Lower leg skin (tissue), 3 donors: Measurements from ENCODE around the gene KRT81.

Source experiments
- POLR2A ChIP-seq, 2 donors: fragments of 450-650 bp; IDR thresholded peaks; one replicate each; pipeline ENCODE4 v1.6.1; 2016 to 2017; ENCODE audit warnings: antibody characterized with exemption in 2 of 2, mild to moderate bottlenecking in 1 of 2, moderate library complexity in 1 of 2
- TF ChIP-seq, protein P1 (sequence below), 3 donors: fragments of 450-650 bp; IDR thresholded peaks; one replicate each; pipeline ENCODE4 v1.5.1; 2016; ENCODE audit warnings: antibody characterized with exemption in 3 of 3, mild to moderate bottlenecking in 3 of 3, moderate library complexity in 2 of 3

DNA sequence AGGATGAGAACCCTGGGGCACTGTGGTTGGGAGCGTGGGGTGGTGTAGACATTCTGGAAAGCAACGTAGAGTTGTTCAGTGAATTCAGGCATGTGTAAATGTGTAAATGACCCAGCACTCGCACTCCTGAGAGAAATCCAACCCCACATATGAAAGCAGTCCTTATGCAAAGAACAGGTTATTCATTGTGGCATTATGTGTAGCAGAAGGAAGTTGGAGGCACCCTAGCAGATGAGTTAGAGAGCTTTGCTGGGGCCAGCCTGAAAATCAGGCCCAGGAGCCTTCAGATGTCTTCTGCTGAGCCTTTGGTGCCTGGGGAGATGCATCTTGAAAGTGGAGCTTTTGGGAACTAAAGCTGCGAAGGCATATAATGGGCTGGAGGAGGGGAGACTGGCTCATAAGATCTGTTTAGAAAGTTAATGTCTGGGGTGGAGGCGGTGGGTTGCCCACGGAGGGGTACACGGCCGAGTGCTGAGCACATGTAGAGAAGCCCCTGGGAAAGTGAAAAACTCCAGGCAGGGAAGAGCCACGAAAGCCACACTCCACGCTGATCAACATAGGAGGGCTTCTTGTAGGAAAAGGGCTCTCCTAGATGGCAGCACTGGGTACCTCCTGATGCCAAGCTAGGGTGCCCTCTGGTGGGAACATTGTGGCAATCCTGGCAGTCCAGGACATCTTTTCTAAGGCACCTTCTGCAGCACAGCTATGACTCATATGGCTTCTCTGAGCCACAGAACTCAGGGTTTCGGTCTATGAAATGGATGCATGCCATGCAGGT, 35.9 kb upstream of the KRT81 start:
- no peak for TF ChIP-seq POLR2A (IDR thresholded peaks at IDR 0.05)
- TF ChIP-seq, protein P1, sequence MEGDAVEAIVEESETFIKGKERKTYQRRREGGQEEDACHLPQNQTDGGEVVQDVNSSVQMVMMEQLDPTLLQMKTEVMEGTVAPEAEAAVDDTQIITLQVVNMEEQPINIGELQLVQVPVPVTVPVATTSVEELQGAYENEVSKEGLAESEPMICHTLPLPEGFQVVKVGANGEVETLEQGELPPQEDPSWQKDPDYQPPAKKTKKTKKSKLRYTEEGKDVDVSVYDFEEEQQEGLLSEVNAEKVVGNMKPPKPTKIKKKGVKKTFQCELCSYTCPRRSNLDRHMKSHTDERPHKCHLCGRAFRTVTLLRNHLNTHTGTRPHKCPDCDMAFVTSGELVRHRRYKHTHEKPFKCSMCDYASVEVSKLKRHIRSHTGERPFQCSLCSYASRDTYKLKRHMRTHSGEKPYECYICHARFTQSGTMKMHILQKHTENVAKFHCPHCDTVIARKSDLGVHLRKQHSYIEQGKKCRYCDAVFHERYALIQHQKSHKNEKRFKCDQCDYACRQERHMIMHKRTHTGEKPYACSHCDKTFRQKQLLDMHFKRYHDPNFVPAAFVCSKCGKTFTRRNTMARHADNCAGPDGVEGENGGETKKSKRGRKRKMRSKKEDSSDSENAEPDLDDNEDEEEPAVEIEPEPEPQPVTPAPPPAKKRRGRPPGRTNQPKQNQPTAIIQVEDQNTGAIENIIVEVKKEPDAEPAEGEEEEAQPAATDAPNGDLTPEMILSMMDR (IDR thresholded peaks at IDR 0.05), result peak in 1 of 3 donors; percentile 55
